Measurements from ENCODE around the gene MRPS27.
"Not testable (repeated sequence)": the region's sequence is repeated elsewhere in the genome, so short reads cannot be mapped to it uniquely, and the experiment has no call there.

Gene MRPS27

GRCh38 chr5:72307968-72308852 lies 11.8 kb downstream of the MRPS27 start:
- Mint-ChIP-seq H3K36me3 (peaks cover 17% of the 10 kb centered on the region), H3K27ac (peak overlapping the region; percentile 90), H3K4me3 (peak overlapping the region; percentile 91), H3K9me3 (no peaks in the 10 kb centered on the region), H3K27me3 (no peaks in the 10 kb centered on the region), H3K4me1 (peaks cover 21% of the 10 kb centered on the region)
- peak; percentile 92 for ATAC-seq (ENCODE audit: low read depth)
- peak; percentile 91 to 95 for DNase-seq (ENCODE audit: low spot score in 2 of 2)

GRCh38 chr5:72307573-72307967 lies 12.5 kb downstream of the MRPS27 start:
- ATAC-seq (ENCODE audit: low read depth), result no peak
- Mint-ChIP-seq H3K36me3 (peaks cover 16% of the 10 kb centered on the region), H3K4me1 (peaks cover 26% of the 10 kb centered on the region)

GRCh38 chr5:72305194-72306142 lies 14.6 kb downstream of the MRPS27 start:
- Mint-ChIP-seq H3K27me3 (no peaks in the 10 kb centered on the region), H3K9me3 (no peaks in the 10 kb centered on the region), H3K4me3 (peak overlapping the region; percentile 19), H3K27ac (peak overlapping the region; percentile 58), H3K4me1 (peaks cover 44% of the 10 kb centered on the region), H3K36me3 (peaks cover 9% of the 10 kb centered on the region)
- ATAC-seq (ENCODE audit: low read depth), result no peak
- no peak for DNase-seq (ENCODE audit: low spot score in 2 of 2)

More at GRCh38 chr5:72307573-72307967, 12.5 kb downstream of the MRPS27 start:
- Mint-ChIP-seq H3K27ac (peak overlapping the region; percentile 90), H3K27me3 (no peaks in the 10 kb centered on the region), H3K9me3 (no peaks in the 10 kb centered on the region), H3K4me3 (peak overlapping the region; percentile 91)
- no peak for DNase-seq (ENCODE audit: low spot score in 2 of 2)

GRCh38 chr5:72302171-72302570 lies 17.9 kb downstream of the MRPS27 start:
- ATAC-seq (ENCODE audit: low read depth) (no peak), DNase-seq (ENCODE audit: low spot score in 2 of 2) (no peak)
- no peaks in the 10 kb centered on the region for H3K27me3 Mint-ChIP-seq
- H3K36me3 Mint-ChIP-seq, result peaks cover 2% of the 10 kb centered on the region
- no peaks in the 10 kb centered on the region for H3K9me3 Mint-ChIP-seq
- peak overlapping the region; percentile 58 for H3K27ac Mint-ChIP-seq
- H3K4me3 Mint-ChIP-seq, result no peak overlapping the region
- H3K4me1 Mint-ChIP-seq, result peaks cover 53% of the 10 kb centered on the region

GRCh38 chr5:72301557-72301956 lies 18.5 kb downstream of the MRPS27 start:
- Mint-ChIP-seq H3K36me3 (peaks cover 2% of the 10 kb centered on the region), H3K27me3 (no peaks in the 10 kb centered on the region), H3K9me3 (no peaks in the 10 kb centered on the region), H3K4me3 (peak overlapping the region; percentile 30), H3K4me1 (peaks cover 53% of the 10 kb centered on the region), H3K27ac (peak overlapping the region; percentile 58)
- peak; percentile 70 for ATAC-seq (ENCODE audit: low read depth)
- DNase-seq (ENCODE audit: low spot score in 2 of 2), result no peak

- peak overlapping the region; percentile 58 for H3K27ac Mint-ChIP-seq
- H3K9me3 Mint-ChIP-seq, result no peaks in the 10 kb centered on the region
- peak overlapping the region; percentile 30 for H3K4me3 Mint-ChIP-seq
- H3K4me1 Mint-ChIP-seq, result peaks cover 57% of the 10 kb centered on the region
- H3K27me3 Mint-ChIP-seq, result no peaks in the 10 kb centered on the region
- H3K36me3 Mint-ChIP-seq, result peaks cover 5% of the 10 kb centered on the region
- DNase-seq (ENCODE audit: low spot score in 2 of 2) (no peak), ATAC-seq (ENCODE audit: low read depth) (no peak)
Measured at GRCh38 chr5:72300590-72301339, 19.3 kb downstream of the MRPS27 start.

GRCh38 chr5:72298711-72299110 lies 21.3 kb downstream of the MRPS27 start:
- Mint-ChIP-seq H3K27ac (peak overlapping the region; percentile 58), H3K36me3 (peaks cover 8% of the 10 kb centered on the region), H3K4me1 (peaks cover 55% of the 10 kb centered on the region), H3K27me3 (no peaks in the 10 kb centered on the region), H3K4me3 (peak overlapping the region; percentile 82), H3K9me3 (no peaks in the 10 kb centered on the region)
- DNase-seq (ENCODE audit: low spot score in 2 of 2), result no peak
- ATAC-seq (ENCODE audit: low read depth), result no peak

GRCh38 chr5:72298136-72298535 lies 21.9 kb downstream of the MRPS27 start:
- H3K4me3 Mint-ChIP-seq, result peak overlapping the region; percentile 72
- ATAC-seq (ENCODE audit: low read depth) (peak; percentile 68), DNase-seq (ENCODE audit: low spot score in 2 of 2) (peak in 1 of 2 donors; percentile 16)
- not testable (repeated sequence) for H3K36me3 Mint-ChIP-seq, H3K27me3 Mint-ChIP-seq, H3K9me3 Mint-ChIP-seq
- H3K4me1 Mint-ChIP-seq, result peaks cover 56% of the 10 kb centered on the region
- peak overlapping the region; percentile 58 for H3K27ac Mint-ChIP-seq

GRCh38 chr5:72296256-72296655 lies 23.8 kb downstream of the MRPS27 start:
- H3K36me3 Mint-ChIP-seq, result peaks cover 9% of the 10 kb centered on the region
- no peak overlapping the region for H3K27ac Mint-ChIP-seq
- no peak for DNase-seq (ENCODE audit: low spot score in 2 of 2)
- peaks cover 39% of the 10 kb centered on the region for H3K4me1 Mint-ChIP-seq
- no peak overlapping the region for H3K4me3 Mint-ChIP-seq
- H3K9me3 Mint-ChIP-seq, result no peaks in the 10 kb centered on the region
- no peak for ATAC-seq (ENCODE audit: low read depth)
- H3K27me3 Mint-ChIP-seq, result no peaks in the 10 kb centered on the region

GRCh38 chr5:72295539-72295938 lies 24.5 kb downstream of the MRPS27 start:
- H3K4me1 Mint-ChIP-seq, result peaks cover 35% of the 10 kb centered on the region
- no peaks in the 10 kb centered on the region for H3K27me3 Mint-ChIP-seq
- DNase-seq (ENCODE audit: low spot score in 2 of 2), result no peak
- no peaks in the 10 kb centered on the region for H3K9me3 Mint-ChIP-seq
- H3K27ac Mint-ChIP-seq, result no peak overlapping the region
- no peak for ATAC-seq (ENCODE audit: low read depth)
- no peak overlapping the region for H3K4me3 Mint-ChIP-seq
- peaks cover 9% of the 10 kb centered on the region for H3K36me3 Mint-ChIP-seq

- Mint-ChIP-seq H3K4me3 (no peak overlapping the region), H3K9me3 (no peaks in the 10 kb centered on the region), H3K36me3 (peaks cover 9% of the 10 kb centered on the region), H3K27me3 (no peaks in the 10 kb centered on the region), H3K27ac (peak overlapping the region; percentile 69), H3K4me1 (peaks cover 26% of the 10 kb centered on the region)
- DNase-seq (ENCODE audit: low spot score in 2 of 2) (no peak), ATAC-seq (ENCODE audit: low read depth) (no peak)
Measured at GRCh38 chr5:72294473-72294872, 25.6 kb downstream of the MRPS27 start.

- no peak for DNase-seq (ENCODE audit: low spot score in 2 of 2)
- ATAC-seq (ENCODE audit: low read depth), result no peak
- H3K4me3 Mint-ChIP-seq, result no peak overlapping the region
- H3K4me1 Mint-ChIP-seq, result peaks cover 19% of the 10 kb centered on the region
- H3K36me3 Mint-ChIP-seq, result peaks cover 14% of the 10 kb centered on the region
- no peaks in the 10 kb centered on the region for H3K27me3 Mint-ChIP-seq
- no peak overlapping the region for H3K27ac Mint-ChIP-seq
- no peaks in the 10 kb centered on the region for H3K9me3 Mint-ChIP-seq
Measured at GRCh38 chr5:72293495-72294055, 26.5 kb downstream of the MRPS27 start.

GRCh38 chr5:72292411-72292810 lies 27.6 kb downstream of the MRPS27 start:
- no peak for DNase-seq (ENCODE audit: low spot score in 2 of 2)
- no peaks in the 10 kb centered on the region for H3K27me3 Mint-ChIP-seq
- H3K4me3 Mint-ChIP-seq, result no peak overlapping the region
- no peak overlapping the region for H3K27ac Mint-ChIP-seq
- ATAC-seq (ENCODE audit: low read depth), result no peak
- peaks cover 18% of the 10 kb centered on the region for H3K4me1 Mint-ChIP-seq
- H3K36me3 Mint-ChIP-seq, result peaks cover 22% of the 10 kb centered on the region
- no peaks in the 10 kb centered on the region for H3K9me3 Mint-ChIP-seq

Measured in memory B cell (primary cell).